T1000 (cell line): ENCODE measurements around the gene GTPBP2.
"Not testable (repeated sequence)": the region's sequence is repeated elsewhere in the genome, so short reads cannot be mapped to it uniquely, and the experiment has no call there.

Source experiments
- DNase-seq: peaks from one replicate; lab custom pipeline; 2025; ENCODE audit warnings: mixed read lengths; lab: John Stamatoyannopoulos, UW

GTPBP2 gene, protein sequence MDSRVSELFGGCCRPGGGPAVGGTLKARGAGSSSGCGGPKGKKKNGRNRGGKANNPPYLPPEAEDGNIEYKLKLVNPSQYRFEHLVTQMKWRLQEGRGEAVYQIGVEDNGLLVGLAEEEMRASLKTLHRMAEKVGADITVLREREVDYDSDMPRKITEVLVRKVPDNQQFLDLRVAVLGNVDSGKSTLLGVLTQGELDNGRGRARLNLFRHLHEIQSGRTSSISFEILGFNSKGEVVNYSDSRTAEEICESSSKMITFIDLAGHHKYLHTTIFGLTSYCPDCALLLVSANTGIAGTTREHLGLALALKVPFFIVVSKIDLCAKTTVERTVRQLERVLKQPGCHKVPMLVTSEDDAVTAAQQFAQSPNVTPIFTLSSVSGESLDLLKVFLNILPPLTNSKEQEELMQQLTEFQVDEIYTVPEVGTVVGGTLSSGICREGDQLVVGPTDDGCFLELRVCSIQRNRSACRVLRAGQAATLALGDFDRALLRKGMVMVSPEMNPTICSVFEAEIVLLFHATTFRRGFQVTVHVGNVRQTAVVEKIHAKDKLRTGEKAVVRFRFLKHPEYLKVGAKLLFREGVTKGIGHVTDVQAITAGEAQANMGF

DNA sequence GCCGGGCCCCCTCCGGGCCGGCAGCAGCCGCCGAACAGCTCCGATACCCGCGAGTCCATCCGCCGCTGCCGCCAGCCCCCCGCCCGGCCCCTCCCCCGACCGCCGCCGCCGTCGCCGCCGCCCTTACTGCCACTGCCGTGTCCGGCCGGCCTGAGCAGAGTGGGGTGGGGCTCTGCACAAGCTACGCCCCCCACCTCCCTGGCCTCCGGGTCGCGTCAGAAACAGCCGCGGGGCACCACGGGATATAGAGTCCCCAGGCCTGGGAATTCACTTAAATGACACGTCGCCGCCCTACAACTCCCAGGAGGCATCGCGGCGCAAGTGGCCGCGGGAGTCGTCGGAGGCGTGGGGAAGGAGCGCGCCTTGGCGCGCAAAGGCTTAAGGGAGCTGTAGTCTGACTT is at the start of gene GTPBP2:
Gene GTPBP2 (minus strand): TSS at position 161 of the 401 bp plus-strand sequence. CDS start 102 bp downstream, at position 59.
- DNase-seq, result peak; percentile 98

DNA sequence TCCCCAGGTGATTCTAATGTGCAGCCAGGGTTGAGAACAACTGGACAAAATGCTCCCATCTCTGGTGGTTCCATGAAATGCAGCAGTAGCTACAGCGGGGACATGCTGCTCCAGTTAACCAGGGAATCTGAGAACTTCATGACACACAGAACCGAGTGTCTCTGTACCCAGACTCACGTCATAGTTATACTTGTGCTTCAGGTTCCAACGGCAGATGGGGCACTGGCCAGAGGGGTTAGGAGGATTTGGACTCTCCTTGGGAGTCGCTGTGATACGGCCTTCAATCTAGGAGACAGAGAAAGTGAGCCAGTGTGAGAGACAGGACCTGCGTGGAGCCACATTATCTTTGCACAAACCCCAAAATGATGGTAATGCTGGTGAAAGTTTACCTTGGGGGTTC is 49.3 kb upstream of the GTPBP2 start:
- no peak for DNase-seq

DNA sequence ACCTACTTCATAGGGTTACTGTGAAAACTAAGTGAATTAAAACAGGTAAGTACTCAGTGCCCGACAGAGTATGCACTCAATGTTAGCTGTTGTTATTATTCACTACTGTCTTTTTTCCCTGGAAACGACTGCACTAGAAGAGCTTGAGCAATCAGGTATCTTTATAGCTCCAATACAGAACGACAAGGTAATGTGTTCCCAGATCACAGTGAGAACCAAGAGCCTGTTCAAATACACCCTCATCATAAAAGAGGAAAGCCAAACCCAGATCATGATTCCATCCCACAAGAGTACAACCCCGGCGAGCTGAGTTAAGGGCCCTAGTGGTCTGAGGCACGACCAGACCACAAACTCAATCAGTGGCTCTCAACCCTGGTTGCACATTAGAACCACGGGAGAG is 48.7 kb upstream of the GTPBP2 start:
- no peak for DNase-seq

DNA sequence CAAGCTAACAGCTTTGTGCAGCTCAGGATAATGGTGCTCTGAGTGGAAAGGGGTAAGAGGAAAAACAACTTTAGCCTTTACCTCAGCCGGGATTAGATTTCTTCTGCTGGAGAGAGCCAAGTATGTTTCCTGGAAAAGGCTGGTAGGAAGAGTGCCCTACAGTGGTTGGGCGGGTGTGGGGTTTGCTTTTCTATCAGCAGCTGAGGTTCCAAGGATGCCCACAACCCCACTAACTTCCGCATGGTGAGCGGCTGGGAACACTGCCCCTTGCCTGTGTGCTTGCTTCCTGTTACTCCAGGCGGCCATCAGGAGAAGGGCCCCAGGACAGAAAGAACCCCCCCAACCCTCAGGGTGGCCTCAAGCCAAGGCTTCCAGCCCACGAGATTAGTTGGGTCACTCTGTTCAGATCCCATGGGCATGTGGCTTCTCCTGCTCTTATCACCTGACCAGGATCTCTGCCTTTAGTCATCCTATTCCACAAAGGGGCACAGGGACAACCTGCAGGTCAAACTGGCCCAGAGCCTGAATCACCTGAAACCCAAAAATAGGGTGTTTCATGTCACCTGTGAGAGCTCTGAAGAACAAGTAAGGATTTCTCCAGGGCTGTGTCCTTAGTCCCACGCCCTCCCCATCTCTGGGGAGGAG is 48.0 kb upstream of the GTPBP2 start:
- DNase-seq, result no peak

DNA sequence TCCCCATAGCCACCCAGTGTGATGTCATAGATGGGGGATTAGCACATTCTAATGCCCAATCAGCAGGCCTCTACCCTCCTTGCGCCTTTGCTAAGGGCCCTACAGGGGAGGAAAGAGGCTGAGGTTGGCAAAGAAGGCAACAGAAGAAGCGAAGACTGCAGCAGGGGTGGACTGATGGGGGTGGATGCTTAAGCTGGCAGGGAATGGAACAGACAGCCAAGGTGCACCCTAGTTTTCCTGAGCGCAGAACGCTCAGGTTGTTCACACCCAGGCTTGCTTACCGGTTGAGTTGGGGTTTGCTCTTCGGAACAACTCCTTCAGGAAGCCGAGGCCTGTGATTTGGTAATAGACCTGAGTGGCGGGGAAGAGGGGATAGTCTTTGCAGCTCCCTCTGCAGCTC is 45.9 kb upstream of the GTPBP2 start:
- DNase-seq, result no peak

DNA sequence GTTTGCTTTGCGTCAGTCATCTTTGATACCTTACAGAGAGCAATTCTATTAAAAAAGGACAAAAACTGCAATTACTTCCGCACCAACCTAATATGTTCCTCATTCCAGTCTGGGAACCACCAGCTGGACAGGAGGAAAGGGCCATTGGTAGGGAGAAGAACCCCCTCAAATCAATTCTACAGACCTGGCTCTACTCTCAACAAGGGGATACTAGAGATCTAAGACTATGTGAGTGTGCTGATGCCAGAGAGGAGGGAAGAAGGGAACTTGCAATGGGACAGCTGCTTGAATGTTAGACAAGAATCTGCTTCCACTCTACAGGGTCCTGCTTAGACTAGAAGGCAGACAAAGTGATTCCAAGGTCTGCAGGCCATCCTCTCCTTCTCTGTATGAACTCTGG is 45.2 kb upstream of the GTPBP2 start:
- DNase-seq, result no peak

DNA sequence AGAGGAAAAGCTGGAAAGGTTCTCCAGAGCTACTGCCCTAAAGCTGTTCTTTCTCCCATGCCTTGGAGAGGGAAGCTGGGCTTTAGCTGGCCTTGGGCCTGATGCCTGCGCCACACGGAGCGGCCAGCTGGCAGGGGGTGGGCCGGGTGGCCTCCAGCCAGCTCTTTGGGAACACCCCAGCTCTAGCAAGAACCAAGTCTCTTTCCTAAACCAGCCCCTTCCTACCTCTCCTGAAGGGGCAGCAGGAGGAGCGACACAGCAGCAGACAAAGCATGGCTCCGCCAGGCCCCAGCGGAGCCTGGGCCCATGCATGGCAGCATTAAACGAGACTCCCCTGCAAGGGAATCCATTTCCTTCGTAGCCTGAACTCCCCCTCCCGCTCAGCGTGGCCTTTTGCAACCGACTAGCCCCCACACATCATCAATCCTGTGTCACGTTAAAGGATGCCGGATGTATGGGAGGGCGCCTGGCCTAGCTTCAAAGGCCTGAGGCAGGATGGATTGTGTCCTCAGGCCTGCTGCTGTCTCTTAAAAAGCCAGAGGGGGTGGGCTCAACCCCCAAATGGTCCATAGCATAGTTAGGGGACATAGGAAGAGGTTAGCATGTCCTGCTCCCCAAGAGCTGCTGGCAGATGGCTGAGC is 44.5 kb upstream of the GTPBP2 start:
- DNase-seq, result no peak

DNA sequence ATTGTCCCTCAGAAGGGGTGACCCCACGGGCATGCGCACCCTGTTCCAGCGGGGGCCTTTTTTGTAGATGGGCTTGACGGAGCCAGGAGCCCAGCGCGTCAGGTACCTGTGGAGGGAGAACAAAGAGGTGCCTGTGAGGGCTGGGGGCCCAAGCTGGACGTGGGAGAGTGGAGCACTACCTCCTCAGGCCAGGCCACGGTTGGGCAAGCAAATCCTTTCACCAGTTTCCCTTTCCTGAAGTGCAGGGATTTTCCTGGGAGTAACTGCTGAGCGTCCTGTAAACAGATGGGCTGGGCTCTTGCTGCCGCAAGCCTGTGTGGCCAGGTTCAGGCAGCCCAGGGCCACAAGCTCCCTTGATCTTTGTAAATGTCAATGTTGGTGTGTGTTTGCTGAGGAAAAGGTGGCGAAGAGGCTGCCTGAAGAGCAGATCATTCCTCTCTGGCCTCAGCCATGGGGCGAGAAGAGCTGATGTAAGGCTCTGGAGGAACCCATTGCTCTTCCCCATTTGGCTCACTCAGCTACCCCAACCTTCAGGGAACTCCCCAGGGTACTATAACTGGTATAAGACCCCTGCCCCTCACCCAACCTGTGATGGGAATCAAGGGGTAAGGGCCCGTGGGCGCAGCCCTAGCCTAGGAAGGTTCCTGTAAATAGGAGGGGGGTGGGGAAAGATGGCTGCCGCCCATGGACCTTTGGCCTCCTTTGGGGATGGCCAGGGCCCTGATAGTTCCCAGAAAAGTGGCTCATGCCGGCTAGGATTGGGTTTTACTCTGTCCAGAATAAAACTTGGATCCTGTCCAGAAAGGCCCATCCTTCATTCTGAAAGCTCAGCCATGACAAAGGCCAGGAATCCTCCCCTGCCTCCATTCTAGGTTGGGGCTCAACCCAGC is 43.0 kb upstream of the GTPBP2 start:
- DNase-seq, result no peak

DNA sequence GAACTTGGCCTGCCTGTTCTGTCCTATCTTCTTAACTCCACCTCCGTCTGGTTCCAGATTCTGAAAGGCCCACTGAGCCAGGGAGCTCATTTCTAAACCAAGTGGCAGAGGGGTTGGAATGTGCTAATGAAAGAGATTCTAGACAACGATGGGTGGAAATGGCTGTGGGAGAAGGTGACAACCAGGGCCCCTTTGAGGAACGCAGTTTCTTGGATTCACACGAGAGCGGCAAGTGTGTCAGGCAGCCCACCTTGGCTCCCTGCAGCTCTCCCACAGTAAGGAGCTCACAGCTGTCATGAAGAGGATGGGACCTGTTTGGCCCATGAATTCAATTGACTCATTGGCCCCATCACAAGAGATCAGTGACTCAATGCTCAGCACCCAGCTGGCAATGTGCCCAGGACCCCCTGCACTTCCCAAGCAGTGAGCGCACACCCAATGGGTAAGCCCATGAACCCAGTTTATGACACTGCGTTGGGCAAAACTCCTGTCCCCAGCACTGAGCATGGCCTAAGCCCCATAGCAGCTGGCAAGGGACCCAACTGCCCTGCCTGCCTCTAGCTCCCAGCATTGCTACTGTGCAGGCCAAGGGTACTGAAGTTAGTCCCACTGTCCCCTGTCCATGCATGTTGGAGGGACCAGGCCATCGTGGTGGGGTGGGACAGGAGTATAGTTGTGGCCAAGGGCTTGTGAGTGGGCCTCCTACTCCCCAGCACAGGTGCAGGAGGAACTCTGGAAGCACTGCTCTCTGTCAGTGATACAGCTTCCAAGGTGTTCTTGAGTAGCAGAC is 42.1 kb upstream of the GTPBP2 start:
- DNase-seq, result no peak

DNA sequence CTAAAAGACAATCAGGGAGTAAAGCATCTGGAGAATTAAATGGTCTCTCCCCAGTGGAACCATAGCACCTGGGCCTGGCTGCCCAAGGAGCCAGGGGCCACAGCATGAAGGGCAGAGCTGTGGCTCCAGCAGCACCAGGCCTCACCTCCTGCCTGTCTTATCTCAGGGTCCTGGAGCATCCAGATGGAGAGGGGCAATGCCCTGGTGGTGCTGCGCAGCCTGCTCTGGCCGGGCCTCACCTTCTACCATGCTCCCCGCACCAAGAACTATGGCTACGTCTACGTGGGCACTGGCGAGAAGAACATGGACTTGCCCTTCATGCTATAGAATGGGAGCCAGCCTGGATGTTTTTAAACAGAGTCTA is 41.5 kb upstream of the GTPBP2 start:
- DNase-seq, result no peak

DNA sequence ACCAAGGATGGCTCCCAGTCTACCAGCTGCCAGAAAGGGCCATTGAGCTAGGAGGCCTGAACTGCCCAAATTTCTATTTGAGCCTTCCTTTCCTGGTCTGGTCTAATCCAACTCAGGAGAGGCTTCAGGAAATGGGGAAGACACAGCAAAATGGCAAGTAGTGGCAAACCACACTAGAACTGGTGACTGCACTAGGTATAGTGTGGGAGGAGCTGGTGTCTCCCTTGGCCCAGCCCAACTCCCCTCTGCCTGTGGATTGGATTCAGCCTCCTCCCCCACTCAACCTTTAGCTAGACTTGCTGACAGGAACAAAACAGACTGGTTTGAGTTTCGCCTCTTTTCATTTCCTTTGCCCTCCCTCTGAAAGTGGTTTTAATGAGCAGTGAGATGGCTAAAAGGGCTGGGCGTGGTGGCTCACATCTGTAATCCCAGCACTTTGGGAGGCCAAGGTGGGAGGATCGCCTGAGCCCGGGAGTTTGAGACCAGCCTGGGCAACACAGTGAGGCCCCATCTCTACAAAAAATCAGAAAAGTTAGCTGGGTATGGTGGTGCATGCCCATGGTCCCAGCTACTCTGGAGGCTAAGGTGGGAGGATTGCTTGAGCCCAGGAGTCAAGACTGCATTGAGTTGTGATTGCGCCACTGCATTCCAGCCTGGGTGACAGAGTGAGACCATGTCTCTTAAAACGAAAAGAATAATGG is 41.0 kb upstream of the GTPBP2 start:
- no peak for DNase-seq

DNA sequence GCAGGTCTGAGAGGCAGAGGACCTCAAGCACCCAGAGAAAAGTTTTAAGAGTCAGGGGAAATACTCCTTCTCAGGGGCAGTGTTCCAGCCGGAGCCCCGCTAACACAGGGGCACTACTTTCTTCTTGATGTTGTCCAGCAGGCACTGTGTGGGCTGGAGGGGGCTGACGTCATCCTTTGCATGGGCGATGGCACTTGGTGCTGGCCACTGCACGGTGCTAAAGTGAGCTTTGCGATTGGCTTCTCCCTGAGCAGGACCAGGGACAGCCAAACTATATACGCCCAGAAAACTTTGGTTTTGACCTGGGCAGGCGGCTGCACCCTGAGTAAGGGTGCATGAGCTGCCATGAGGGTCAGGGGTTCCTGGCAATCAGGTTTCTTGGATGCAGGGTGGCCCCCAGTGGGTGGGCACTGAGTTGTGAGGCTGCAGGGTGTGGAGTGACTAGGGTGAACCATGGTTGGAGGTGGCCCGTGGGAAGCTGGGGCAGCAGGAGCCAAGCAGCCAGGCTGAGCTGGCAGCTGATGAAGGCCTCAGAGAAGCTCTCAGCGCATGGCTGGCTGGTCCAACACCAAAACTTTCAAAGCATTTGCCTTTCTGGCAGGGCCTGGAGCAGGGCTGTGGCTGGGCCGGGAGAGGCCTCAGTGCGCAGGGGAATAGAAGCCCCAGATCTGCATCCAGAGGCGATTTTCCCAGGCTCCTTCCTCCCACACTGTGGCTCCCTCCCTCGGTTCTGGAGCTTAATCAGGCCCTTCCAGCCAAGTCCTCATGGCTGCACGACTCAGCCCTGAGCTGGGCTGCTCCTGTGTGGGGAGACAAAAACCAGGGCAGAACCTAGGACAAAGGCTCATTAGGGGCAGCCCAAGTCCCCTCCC is 40.2 kb upstream of the GTPBP2 start:
- no peak for DNase-seq

DNA sequence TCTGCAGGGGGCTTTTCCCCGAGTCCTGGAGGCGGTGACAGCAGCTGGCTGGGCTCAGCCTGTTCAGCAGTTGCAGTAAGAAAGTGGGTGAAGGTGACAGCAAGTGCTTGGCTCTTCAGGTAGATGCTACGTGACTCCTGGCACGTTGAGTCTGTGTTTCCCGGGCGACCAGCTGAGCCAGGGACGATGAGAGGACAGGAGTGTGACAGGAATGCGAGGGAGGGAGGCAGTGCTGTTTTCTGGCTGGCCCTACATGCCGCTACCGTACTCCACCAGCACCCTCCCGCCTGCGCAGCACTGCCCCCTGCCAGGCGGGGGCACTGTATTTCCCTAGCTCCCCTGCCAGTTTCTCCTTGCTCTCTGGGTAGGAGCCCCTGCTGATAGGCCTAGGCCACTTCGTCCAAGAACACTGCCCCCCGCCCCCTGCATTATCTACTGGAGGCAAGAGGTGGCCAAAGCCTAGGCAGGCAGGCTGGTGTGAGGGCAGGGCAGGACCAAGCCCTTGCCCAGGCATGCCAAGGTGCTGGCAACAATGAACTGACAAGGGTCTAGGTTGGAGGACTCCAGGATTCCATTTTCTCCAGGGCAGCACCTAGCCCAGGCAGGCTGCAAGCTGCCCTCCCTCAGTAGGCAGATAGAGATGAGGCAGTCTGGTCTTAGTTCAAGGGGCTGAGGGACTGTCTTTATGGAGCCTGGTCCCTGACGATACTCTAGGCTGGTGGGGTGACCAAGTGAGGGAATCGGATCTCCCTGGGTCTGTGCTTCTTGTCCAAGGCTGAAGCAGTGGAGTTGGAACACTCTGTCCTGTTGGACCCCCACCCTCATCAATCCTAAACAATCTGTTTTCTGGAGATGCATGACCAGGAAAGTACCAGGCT is 39.3 kb upstream of the GTPBP2 start:
- DNase-seq, result no peak

DNA sequence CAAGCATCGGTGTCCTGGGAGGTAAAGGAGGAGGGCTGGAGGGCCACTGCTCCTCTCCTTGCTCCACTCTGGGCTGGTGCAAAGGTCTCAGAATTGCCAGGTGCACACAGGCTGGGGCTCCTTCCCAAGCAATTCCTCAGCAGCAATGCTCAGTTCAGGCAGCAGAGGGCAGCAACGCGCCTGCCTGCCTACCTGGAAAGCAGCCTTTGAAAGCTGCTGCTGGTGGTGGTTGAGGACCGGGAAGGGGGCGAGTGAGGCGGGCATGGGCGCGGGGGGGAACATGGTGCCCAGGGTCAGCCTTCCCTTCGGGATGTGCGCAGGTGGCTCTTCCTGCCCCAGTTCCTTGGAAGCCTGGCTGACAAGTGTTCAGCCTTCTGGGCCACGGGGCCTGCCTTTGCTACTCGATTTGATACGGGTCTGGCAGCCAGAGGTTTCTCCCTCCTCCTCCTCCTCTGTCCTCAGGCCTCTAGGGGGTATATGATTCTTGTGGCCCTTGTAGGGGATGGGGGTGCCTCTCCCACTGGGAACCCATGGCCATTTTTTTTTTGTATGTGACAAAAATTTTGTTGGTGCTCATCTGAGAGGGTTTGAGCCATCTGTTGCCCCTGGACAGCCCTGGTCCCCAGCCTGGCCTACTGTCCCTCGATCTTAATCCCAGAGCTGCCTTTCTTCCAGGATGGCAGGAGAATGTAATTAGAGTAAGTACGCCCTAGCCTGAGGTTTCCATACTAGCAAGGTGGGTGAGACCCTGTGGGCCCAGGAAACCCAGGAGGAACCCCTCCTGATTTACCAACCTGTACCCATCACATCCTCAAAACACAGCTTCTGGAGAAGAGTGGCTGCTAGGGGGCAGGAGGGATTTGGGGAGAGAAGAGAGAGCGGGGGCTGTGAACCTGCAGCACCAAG is 38.4 kb upstream of the GTPBP2 start:
- peak; percentile 64 for DNase-seq

DNA sequence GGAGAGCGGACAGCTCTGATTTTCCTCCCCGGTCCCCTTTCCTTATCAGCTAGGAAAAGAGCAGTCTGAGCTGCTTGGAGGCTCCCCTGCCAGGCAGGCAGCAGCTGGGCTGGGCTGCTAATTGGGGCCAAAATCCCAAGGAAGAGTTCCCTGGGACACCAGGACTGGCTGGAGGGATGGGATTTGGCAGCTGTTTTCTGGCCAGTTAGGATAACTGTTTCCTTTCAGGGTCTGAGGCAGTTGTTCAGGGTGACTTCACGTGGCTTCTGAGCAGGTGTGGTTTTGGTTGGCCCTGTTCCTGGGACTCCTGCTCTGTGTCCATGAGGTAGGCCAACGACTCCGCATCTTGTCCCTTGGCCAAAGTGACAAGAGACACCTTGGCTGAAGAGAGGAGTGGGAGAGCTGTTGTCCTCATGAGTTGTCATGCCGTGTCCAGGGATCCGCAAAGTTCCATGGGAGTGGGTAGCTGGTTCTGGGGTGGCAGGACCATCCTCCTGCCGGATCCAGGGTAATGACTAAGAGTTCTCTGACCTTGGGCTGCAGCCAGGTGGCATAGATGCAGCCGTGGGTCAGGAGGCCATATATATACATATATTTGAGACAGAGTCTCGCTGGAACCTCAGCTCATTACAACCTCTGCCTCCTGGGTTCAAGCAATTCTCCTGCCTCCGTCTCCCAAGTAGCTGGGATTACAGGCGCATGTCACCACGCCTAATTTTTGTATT is 37.3 kb upstream of the GTPBP2 start:
- no peak for DNase-seq

DNA sequence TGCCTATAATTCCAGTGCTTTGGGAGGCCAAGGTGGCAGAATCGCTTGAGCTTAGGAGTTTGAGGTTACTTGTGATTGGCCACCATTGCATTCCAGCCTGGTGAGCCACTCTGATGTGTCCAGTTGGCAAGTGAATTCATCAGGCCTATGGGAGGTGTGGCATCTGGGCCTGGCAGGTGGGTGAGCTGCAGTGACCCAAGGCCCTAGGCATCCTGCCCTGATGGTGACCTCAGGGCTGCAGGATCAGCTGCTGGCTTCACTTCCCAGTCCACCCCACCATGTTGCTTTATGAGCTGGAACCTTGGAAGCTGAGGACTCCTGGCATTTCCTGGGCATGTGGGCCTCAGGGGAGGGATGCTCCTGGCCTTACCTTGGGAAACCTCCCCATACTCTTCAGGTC is 36.3 kb upstream of the GTPBP2 start:
- DNase-seq, result peak; percentile 21

DNA sequence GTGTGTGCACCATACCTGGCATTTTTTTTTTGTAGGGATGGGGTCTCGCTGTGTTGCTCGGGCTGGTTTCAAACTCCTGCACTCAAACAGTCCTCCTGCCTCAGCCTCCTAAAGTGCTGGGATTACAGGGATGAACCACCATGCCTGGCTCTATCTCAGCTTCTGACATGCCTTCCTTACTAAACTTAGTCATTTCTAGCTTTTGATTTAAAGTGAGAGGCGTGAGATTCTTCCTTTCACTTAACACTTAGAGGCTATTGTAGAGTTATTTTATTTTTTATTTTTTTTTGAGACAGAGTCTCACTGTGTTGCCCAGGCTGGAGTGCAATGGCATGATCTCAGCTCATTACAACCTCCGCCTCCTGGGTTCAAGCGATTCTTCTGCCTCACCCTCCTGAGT is 33.9 kb upstream of the GTPBP2 start:
- not testable (repeated sequence) for DNase-seq
